Osteocyte (in vitro differentiated cells): Measurements from ENCODE around the gene C5. TPM values are rescaled to one million over a fixed set of nuclear protein-coding genes. Genes with fewer than 3 reads are reported as not detected.
A peak's percentile ranks its signal among the peaks of the same experiment; 100 is the strongest.

Experiments
- DNase-seq: peaks from one replicate; pipeline ENCODE4 v3.0.0; 2021; ENCODE audit warnings: mixed read lengths; ENCODE audit not compliant: unreplicated experiment; ENCODE audit errors: extremely low spot score
- H3K27ac Mint-ChIP-seq: one replicate; pipeline ENCODE4 v1.8.0; 2021; ENCODE audit warnings: mild to moderate bottlenecking, mixed read lengths; ENCODE audit not compliant: unreplicated experiment
- H3K27me3 Mint-ChIP-seq: one replicate; pipeline ENCODE4 v1.8.0; 2021; ENCODE audit warnings: mixed read lengths; ENCODE audit not compliant: unreplicated experiment
- H3K36me3 Mint-ChIP-seq: one replicate; pipeline ENCODE4 v1.8.0; 2021; ENCODE audit warnings: mixed read lengths; ENCODE audit not compliant: unreplicated experiment
- H3K4me1 Mint-ChIP-seq: one replicate; pipeline ENCODE4 v1.8.0; 2021; ENCODE audit warnings: mixed read lengths; ENCODE audit not compliant: unreplicated experiment
- H3K4me3 Mint-ChIP-seq: one replicate; pipeline ENCODE4 v1.8.0; 2021; ENCODE audit warnings: mild to moderate bottlenecking, moderate library complexity, mixed read lengths; ENCODE audit not compliant: unreplicated experiment
- H3K9me3 Mint-ChIP-seq: one replicate; pipeline ENCODE4 v1.8.0; 2021; ENCODE audit warnings: mixed read lengths; ENCODE audit not compliant: unreplicated experiment
- total RNA-seq: library from RNA; stranded (reverse); gene quantifications from 2 replicates; pipeline ENCODE4 v1.2.1, GENCODE V29; 2021
- TF ChIP-seq, protein P1 (sequence below): fragments of 200-600 bp; sonication (generic); IDR thresholded peaks from 2 replicates; pipeline ENCODE4 v1.5.0; 2021; ENCODE audit warnings: antibody characterized with exemption, mild to moderate bottlenecking, moderate library complexity

C5 gene
- total RNA-seq, 1 donor from 2014 or later: 6.3 TPM

DNA sequence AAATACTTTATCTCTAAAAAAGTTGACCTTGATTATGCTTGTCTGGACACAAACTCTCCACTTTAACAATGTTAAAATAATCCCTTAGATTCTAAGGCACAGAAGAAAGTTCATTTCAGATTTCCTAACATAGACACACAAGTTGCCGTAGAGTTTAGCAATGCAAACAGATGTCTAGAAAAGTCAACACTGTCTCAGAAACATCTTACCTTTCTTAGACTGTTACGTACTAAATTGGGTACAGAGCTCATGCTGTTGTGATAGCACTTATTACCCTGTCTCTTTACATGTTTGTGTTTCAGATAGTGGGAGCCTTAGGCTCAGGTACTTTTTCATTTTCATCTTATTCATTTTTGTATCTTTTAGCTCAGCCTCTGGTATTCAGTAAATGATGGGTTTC, 52.0 kb downstream of the C5 start:
- H3K27me3 Mint-ChIP-seq: no peaks in the 10 kb centered on the region
- H3K9me3 Mint-ChIP-seq: no peaks in the 10 kb centered on the region
- no peak overlapping the region for H3K27ac Mint-ChIP-seq
- TF ChIP-seq, protein P1, sequence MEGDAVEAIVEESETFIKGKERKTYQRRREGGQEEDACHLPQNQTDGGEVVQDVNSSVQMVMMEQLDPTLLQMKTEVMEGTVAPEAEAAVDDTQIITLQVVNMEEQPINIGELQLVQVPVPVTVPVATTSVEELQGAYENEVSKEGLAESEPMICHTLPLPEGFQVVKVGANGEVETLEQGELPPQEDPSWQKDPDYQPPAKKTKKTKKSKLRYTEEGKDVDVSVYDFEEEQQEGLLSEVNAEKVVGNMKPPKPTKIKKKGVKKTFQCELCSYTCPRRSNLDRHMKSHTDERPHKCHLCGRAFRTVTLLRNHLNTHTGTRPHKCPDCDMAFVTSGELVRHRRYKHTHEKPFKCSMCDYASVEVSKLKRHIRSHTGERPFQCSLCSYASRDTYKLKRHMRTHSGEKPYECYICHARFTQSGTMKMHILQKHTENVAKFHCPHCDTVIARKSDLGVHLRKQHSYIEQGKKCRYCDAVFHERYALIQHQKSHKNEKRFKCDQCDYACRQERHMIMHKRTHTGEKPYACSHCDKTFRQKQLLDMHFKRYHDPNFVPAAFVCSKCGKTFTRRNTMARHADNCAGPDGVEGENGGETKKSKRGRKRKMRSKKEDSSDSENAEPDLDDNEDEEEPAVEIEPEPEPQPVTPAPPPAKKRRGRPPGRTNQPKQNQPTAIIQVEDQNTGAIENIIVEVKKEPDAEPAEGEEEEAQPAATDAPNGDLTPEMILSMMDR: no peak
- no peak overlapping the region for H3K4me3 Mint-ChIP-seq
- H3K36me3 Mint-ChIP-seq: peaks cover 4% of the 10 kb centered on the region
- no peaks in the 10 kb centered on the region for H3K4me1 Mint-ChIP-seq
- DNase-seq: no peak

GRCh38 chr9:120997502-120997901, 52.6 kb downstream of the C5 start:
- no peaks in the 10 kb centered on the region for H3K4me1 Mint-ChIP-seq
- H3K36me3 Mint-ChIP-seq: peaks cover 5% of the 10 kb centered on the region
- H3K27me3 Mint-ChIP-seq: no peaks in the 10 kb centered on the region
- peaks cover 4% of the 10 kb centered on the region for H3K9me3 Mint-ChIP-seq
- DNase-seq: no peak
- no peak overlapping the region for H3K27ac Mint-ChIP-seq
- no peak overlapping the region for H3K4me3 Mint-ChIP-seq
- TF ChIP-seq, protein P1: no peak

DNA sequence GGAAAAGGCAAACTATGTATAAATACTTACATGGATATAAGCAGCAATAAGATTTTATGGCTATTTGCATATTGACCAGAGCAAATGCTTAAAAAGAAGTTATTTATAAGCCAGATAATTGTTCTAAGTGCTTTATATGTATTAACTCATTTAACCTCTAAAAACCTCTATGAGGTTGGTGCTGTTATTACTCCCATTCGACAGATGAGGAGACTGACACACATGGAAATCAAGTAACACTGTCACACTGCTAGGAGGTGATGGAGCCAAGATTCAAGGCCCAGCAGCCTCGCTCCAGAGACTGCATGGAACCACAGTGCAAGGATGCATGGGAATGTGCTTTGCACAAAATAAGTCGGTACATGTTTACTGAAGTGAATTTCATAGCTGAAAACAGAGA, 53.7 kb downstream of the C5 start:
- Mint-ChIP-seq H3K36me3 (peaks cover 5% of the 10 kb centered on the region), H3K4me1 (no peaks in the 10 kb centered on the region), H3K4me3 (no peak overlapping the region), H3K9me3 (peaks cover 4% of the 10 kb centered on the region), H3K27ac (no peak overlapping the region), H3K27me3 (no peaks in the 10 kb centered on the region)
- no peak for DNase-seq
- TF ChIP-seq, protein P1: no peak

GRCh38 chr9:120989065-120989464, 61.0 kb downstream of the C5 start:
- no peak overlapping the region for H3K4me3 Mint-ChIP-seq
- no peak for DNase-seq

DNA sequence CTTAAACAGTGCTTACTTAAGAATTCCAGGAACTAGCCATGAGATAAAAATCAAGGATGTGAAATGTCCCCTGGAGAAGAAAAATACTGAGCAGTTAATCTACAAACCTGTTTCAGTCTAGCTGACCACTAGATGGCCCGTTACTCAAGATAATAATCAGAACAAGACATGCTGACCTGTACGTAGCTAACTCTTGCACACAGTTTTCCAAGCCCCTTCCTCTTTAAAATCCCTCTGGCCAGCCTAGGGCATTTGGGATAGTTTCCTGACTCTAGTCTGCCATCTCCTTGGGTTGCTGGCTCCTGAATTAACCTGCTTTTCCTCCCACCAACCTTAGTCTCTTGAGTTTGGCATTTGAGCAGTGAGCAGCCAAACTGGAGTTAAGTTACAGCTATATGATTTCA, 64.3 kb downstream of the C5 start:
- H3K4me1 Mint-ChIP-seq: no peaks in the 10 kb centered on the region

More at GRCh38 chr9:120989065-120989464, 61.0 kb downstream of the C5 start:
- peaks cover 4% of the 10 kb centered on the region for H3K9me3 Mint-ChIP-seq
- H3K36me3 Mint-ChIP-seq: peaks cover 7% of the 10 kb centered on the region
- H3K4me1 Mint-ChIP-seq: no peaks in the 10 kb centered on the region
- TF ChIP-seq, protein P1: no peak
- no peak overlapping the region for H3K27ac Mint-ChIP-seq
- H3K27me3 Mint-ChIP-seq: no peaks in the 10 kb centered on the region

More for the DNA sequence above, 64.3 kb downstream of the C5 start:
- Mint-ChIP-seq H3K36me3 (peaks cover 2% of the 10 kb centered on the region), H3K9me3 (no peaks in the 10 kb centered on the region), H3K27ac (no peak overlapping the region), H3K4me3 (no peak overlapping the region), H3K27me3 (no peaks in the 10 kb centered on the region)
- DNase-seq: no peak
- TF ChIP-seq, protein P1: peak; percentile 74
